CD4-positive, alpha-beta T cell (primary cell): ENCODE results near the gene B4GALT2. TPM values are rescaled to one million over a fixed set of nuclear protein-coding genes. Genes with fewer than 3 reads are reported as not detected.

ENCODE experiments used
- ATAC-seq: fragments of 200-7000 bp; cut with Tn5 transposase; one replicate; pipeline ENCODE4 v1.10.0; 2022; ENCODE audit warnings: mild to moderate bottlenecking; ENCODE audit not compliant: poor library complexity
- CTCF ChIA-PET: fragments of 350-600 bp; sonication (Branson Sonifier 250); formaldehyde crosslinking; loops from one replicate; lab custom pipeline; 2021; ENCODE audit warnings: antibody characterized with exemption, inconsistent platforms; lab: Charles Lee
- POLR2A ChIA-PET: fragments of 350-600 bp; sonication (Branson Sonifier 250); formaldehyde crosslinking; loops from one replicate; lab custom pipeline; 2021; ENCODE audit warnings: antibody characterized with exemption, inconsistent platforms; lab: Charles Lee
- DNase-seq, 14 experiments: peaks; one replicate each; pipeline ENCODE4 v3.0.0-alpha.2; 2013 to 2020; ENCODE audit warnings: mixed read lengths in 2 of 14
- H3K27ac ChIP-seq, 2 donors: one replicate each; pipeline versions ENCODE4 v1.5.1 to v1.7.0; 2013; ENCODE audit warnings: low read length in 2 of 2, low read depth in 1 of 2, mild to moderate bottlenecking in 1 of 2
- H3K27me3 ChIP-seq, 2 experiments: 1 replicate in 1 of 2; 2 replicates in 1 of 2; pipeline versions ENCODE4 v1.6.1 to v1.7.0; 2013; ENCODE audit warnings: low read length in 2 of 2, control low read depth in 1 of 2, mild to moderate bottlenecking in 1 of 2, moderate library complexity in 1 of 2; ENCODE audit not compliant: insufficient read depth in 2 of 2, control insufficient read depth in 1 of 2
- H3K36me3 ChIP-seq: one replicate; pipeline ENCODE4 v1.6.1; 2013; ENCODE audit warnings: low read length, control low read depth; ENCODE audit not compliant: insufficient read depth
- H3K4me1 ChIP-seq: one replicate; pipeline ENCODE4 v1.6.1; 2013; ENCODE audit warnings: low read length, control low read depth; ENCODE audit not compliant: insufficient read depth
- H3K4me3 ChIP-seq: one replicate; pipeline ENCODE4 v1.5.1; 2013; ENCODE audit warnings: mild to moderate bottlenecking, low read length, moderate library complexity
- H3K9me3 ChIP-seq, 2 experiments: 1 replicate in 1 of 2; 2 replicates in 1 of 2; pipeline versions ENCODE4 v1.6.1 to v1.7.0; 2013; ENCODE audit warnings: low read length in 2 of 2, mild to moderate bottlenecking in 2 of 2, control low read depth in 1 of 2, moderate library complexity in 1 of 2; ENCODE audit not compliant: control insufficient read depth in 1 of 2, insufficient read depth in 1 of 2
- H3K27ac Mint-ChIP-seq: one replicate; pipeline ENCODE4 v1.8.0; 2020; ENCODE audit warnings: mixed read lengths
- H3K27me3 Mint-ChIP-seq: one replicate; pipeline ENCODE4 v1.8.0; 2021; ENCODE audit warnings: mixed read lengths
- H3K36me3 Mint-ChIP-seq: one replicate; pipeline ENCODE4 v1.8.0; 2021; ENCODE audit warnings: low read depth, mixed read lengths
- H3K4me1 Mint-ChIP-seq: one replicate; pipeline ENCODE4 v1.8.0; 2021; ENCODE audit warnings: low read depth, mixed read lengths
- H3K4me3 Mint-ChIP-seq: one replicate; pipeline ENCODE4 v1.8.0; 2020; ENCODE audit warnings: mild to moderate bottlenecking, mixed read lengths
- H3K9me3 Mint-ChIP-seq: one replicate; pipeline ENCODE4 v1.8.0; 2020; ENCODE audit warnings: mixed read lengths
- intact Hi-C, 2 experiments: fragments of 100-400 bp; cut with DNase I in 1 of 2; cut with micrococcal nuclease in 1 of 2; formaldehyde crosslinking; loops; one replicate each; pipeline versions ENCODE4 v1.15.1 to v1.9.0; 2023 to 2025; cut with DNase I, micrococcal nuclease
- total RNA-seq, 174 experiments: library from RNA in 2 of 174; stranded (reverse) in 2 of 174; gene quantifications; one replicate each; pipeline ENCODE4 v1.2.3 and lab custom pipeline; 2021 to 2026
- TF ChIP-seq, protein P1 (sequence below): fragments of 200-600 bp; IDR thresholded peaks from one replicate; pipeline ENCODE4 v1.8.0; 2022; ENCODE audit warnings: antibody characterized with exemption, mild to moderate bottlenecking

Gene B4GALT2
- total RNA-seq, 2 experiments from 2014 or later = 0.22 to 0.34 TPM

- TF ChIP-seq, protein P1, sequence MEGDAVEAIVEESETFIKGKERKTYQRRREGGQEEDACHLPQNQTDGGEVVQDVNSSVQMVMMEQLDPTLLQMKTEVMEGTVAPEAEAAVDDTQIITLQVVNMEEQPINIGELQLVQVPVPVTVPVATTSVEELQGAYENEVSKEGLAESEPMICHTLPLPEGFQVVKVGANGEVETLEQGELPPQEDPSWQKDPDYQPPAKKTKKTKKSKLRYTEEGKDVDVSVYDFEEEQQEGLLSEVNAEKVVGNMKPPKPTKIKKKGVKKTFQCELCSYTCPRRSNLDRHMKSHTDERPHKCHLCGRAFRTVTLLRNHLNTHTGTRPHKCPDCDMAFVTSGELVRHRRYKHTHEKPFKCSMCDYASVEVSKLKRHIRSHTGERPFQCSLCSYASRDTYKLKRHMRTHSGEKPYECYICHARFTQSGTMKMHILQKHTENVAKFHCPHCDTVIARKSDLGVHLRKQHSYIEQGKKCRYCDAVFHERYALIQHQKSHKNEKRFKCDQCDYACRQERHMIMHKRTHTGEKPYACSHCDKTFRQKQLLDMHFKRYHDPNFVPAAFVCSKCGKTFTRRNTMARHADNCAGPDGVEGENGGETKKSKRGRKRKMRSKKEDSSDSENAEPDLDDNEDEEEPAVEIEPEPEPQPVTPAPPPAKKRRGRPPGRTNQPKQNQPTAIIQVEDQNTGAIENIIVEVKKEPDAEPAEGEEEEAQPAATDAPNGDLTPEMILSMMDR = no peak
- ATAC-seq = no peak
- H3K9me3 Mint-ChIP-seq = no peaks in the 10 kb centered on the region
- Histone ChIP-seq H3K4me3 (no peak overlapping the region), H3K9me3 (no peaks in the 10 kb centered on the region), H3K27me3 (no peaks in the 10 kb centered on the region), H3K36me3 (peaks cover 11% of the 10 kb centered on the region), H3K27ac (no peak overlapping the region), H3K4me1 (peaks cover 21% of the 10 kb centered on the region)
- no peak overlapping the region for H3K27ac Mint-ChIP-seq
- no peak for DNase-seq
- peaks cover 41% of the 10 kb centered on the region for H3K4me1 Mint-ChIP-seq
- peaks cover 9% of the 10 kb centered on the region for H3K36me3 Mint-ChIP-seq
- CTCF ChIA-PET = interaction anchor here (0.5 to 1.3 kb wide), 2 partner anchors 10 to 16 kb away, joined by 3 to 6 read pairs; no protein-coding TSS in a partner anchor
- intact Hi-C loops = no loop called here
- H3K27me3 Mint-ChIP-seq = no peaks in the 10 kb centered on the region
- POLR2A ChIA-PET = interaction anchor here (0.8 kb wide), 1 partner anchor 19 kb away, joined by 3 read pairs; the partner anchor contains the start of gene DPH2
- no peak overlapping the region for H3K4me3 Mint-ChIP-seq
These were observed 27.7 kb upstream of the B4GALT2 start for GRCh38 chr1:43951021-43951985.

DNA sequence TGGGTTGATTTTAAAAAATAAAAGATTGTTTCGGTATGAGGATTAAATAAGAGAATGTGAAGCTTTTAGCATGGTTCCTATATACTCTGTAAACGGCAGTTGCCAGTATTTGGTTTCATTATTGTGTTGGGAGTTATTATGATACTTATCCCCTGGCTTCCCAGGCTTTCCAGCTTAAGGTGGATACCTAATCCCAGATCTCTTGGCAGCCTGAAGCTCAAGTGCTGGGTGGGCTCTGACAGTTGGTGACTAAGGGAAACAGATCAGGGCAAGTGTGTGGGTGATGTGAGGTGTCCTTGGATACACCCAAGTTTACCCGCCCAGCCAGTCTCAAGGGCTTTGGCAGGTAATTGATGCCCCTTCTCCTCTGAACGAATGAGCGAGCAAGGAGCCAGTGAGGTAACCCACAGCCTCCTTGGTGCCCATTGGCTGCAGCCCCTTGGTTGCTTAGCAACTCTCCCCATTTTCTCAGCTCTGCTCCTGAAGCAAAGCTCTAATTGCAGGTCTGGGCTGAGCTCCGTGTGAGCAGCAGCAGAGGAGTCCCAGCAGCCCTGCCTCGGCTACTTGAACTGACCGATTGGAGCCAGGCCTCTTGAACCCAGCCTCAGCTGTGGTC lies 26.2 kb upstream of the B4GALT2 start:
- Histone ChIP-seq H3K4me3 (no peak overlapping the region), H3K27me3 (no peaks in the 10 kb centered on the region), H3K4me1 (peaks cover 10% of the 10 kb centered on the region), H3K9me3 (no peaks in the 10 kb centered on the region), H3K27ac (no peak overlapping the region), H3K36me3 (peaks cover 25% of the 10 kb centered on the region)
- H3K27ac Mint-ChIP-seq = no peak overlapping the region
- ChIA-PET CTCF (interaction anchor here (1.3 kb wide), 1 partner anchor 18 kb away, joined by 4 read pairs; no protein-coding TSS in a partner anchor), POLR2A (no interaction called here)
- H3K9me3 Mint-ChIP-seq = no peaks in the 10 kb centered on the region
- ATAC-seq (no peak), DNase-seq (no peak)
- H3K27me3 Mint-ChIP-seq = no peaks in the 10 kb centered on the region
- no peak overlapping the region for H3K4me3 Mint-ChIP-seq
- peaks cover 34% of the 10 kb centered on the region for H3K4me1 Mint-ChIP-seq
- peaks cover 20% of the 10 kb centered on the region for H3K36me3 Mint-ChIP-seq
- intact Hi-C loops = no loop called here
- TF ChIP-seq, protein P1 = no peak

- TF ChIP-seq, protein P1 = no peak
- no peaks in the 10 kb centered on the region for H3K27me3 Mint-ChIP-seq
- no peak overlapping the region for H3K27ac Mint-ChIP-seq
- peaks cover 29% of the 10 kb centered on the region for H3K4me1 Mint-ChIP-seq
- Histone ChIP-seq H3K27me3 (no peaks in the 10 kb centered on the region), H3K27ac (no peak overlapping the region), H3K4me3 (no peak overlapping the region), H3K36me3 (peaks cover 29% of the 10 kb centered on the region), H3K9me3 (no peaks in the 10 kb centered on the region), H3K4me1 (peaks cover 4% of the 10 kb centered on the region)
- no peak for DNase-seq
- H3K36me3 Mint-ChIP-seq = peaks cover 26% of the 10 kb centered on the region
- no peak overlapping the region for H3K4me3 Mint-ChIP-seq
- no peaks in the 10 kb centered on the region for H3K9me3 Mint-ChIP-seq
- intact Hi-C loops = no loop called here
- POLR2A ChIA-PET = no interaction called here
- CTCF ChIA-PET = interaction anchor here (1.3 kb wide), 1 partner anchor 19 kb away, joined by 4 read pairs; no protein-coding TSS in a partner anchor
- ATAC-seq = no peak
These were observed 25.6 kb upstream of the B4GALT2 start for GRCh38 chr1:43953361-43953760.
